HEK293 (cell line): ENCODE results near the gene ZSCAN20.
A peak's percentile ranks its signal among the peaks of the same experiment; 100 is the strongest.

Experiments used
- CTCF ChIA-PET: fragments of 350-600 bp; formaldehyde crosslinking; extraction: SDS; loops from one replicate; lab custom pipeline; 2021; ENCODE audit warnings: antibody characterized with exemption; lab: Yijun Ruan, JAX
- POLR2A ChIA-PET: fragments of 300-600 bp; formaldehyde crosslinking; extraction: SDS; loops from one replicate; lab custom pipeline; 2020; ENCODE audit warnings: antibody characterized with exemption, inconsistent platforms; lab: Yijun Ruan, JAX
- H3K27ac ChIP-seq: fragments of 200-500 bp; sonication (Bioruptor generic); 2 replicates; pipeline ENCODE4 v1.5.1; 2014; ENCODE audit warnings: low read depth, low read length, control low read depth, inconsistent platforms; ENCODE audit errors: extremely low read depth
- H3K36me3 ChIP-seq, 2 experiments: fragments of 200-500 bp in 1 of 2; sonication (Bioruptor generic) in 1 of 2; 1 replicate in 1 of 2; 2 replicates in 1 of 2; pipeline ENCODE4 v1.5.1; 2014 to 2017; ENCODE audit warnings: inconsistent platforms in 2 of 2, low read length in 2 of 2; ENCODE audit not compliant: control insufficient read depth in 2 of 2, insufficient read depth in 1 of 2
- H3K4me1 ChIP-seq: fragments of 200-500 bp; sonication (Bioruptor generic); 2 replicates; pipeline ENCODE4 v1.5.1; 2014; ENCODE audit warnings: mild to moderate bottlenecking, low read length, inconsistent platforms; ENCODE audit not compliant: control insufficient read depth, insufficient read depth
- H3K4me3 ChIP-seq: 2 replicates; pipeline ENCODE4 v1.5.1; 2011; ENCODE audit warnings: low read depth, mild to moderate bottlenecking, control low read depth, low read length, moderate library complexity
- H3K9me3 ChIP-seq: fragments of 200-500 bp; sonication (Bioruptor generic); 2 replicates; pipeline ENCODE4 v1.5.1; 2014; ENCODE audit warnings: low read depth, low read length, inconsistent platforms; ENCODE audit not compliant: control insufficient read depth, insufficient read depth
- CTCF ChIP-seq: fragments of 450-650 bp; formaldehyde crosslinking; IDR thresholded peaks from 2 replicates; pipeline ENCODE4 v1.5.1; 2016; ENCODE audit warnings: missing biosample characterization, missing genetic modification characterization
- GLIS1 ChIP-seq: fragments of 450-650 bp; formaldehyde crosslinking; IDR thresholded peaks from 2 replicates; pipeline ENCODE4 v1.5.1; 2016; ENCODE audit warnings: missing biosample characterization, missing genetic modification characterization
- HOXD13 ChIP-seq: sonication (generic); formaldehyde crosslinking; IDR thresholded peaks from 2 replicates; pipeline ENCODE4 v1.8.0; 2022; ENCODE audit warnings: missing genetic modification reagents, borderline replicate concordance
- ZBTB20 ChIP-seq: fragments of 450-650 bp; formaldehyde crosslinking; IDR thresholded peaks from 2 replicates; pipeline ENCODE4 v1.5.1; 2016; ENCODE audit warnings: missing biosample characterization, missing genetic modification characterization
- ZBTB21 ChIP-seq: fragments of 450-650 bp; formaldehyde crosslinking; IDR thresholded peaks from 2 replicates; pipeline ENCODE4 v1.5.1; 2017; ENCODE audit warnings: missing biosample characterization, missing genetic modification characterization
- ZBTB49 ChIP-seq: fragments of 450-650 bp; formaldehyde crosslinking; IDR thresholded peaks from 2 replicates; pipeline ENCODE4 v1.5.1; 2016; ENCODE audit warnings: missing biosample characterization, missing genetic modification characterization, low read depth
- ZBTB8A ChIP-seq: fragments of 450-650 bp; formaldehyde crosslinking; IDR thresholded peaks from 2 replicates; pipeline ENCODE4 v1.5.1; 2016; ENCODE audit warnings: missing biosample characterization, missing genetic modification characterization
- ZIC2 ChIP-seq: fragments of 450-650 bp; formaldehyde crosslinking; IDR thresholded peaks from 2 replicates; pipeline ENCODE4 v1.5.1; 2016; ENCODE audit warnings: missing biosample characterization, missing genetic modification characterization
- ZNF138 ChIP-seq: fragments of 450-650 bp; formaldehyde crosslinking; IDR thresholded peaks from 2 replicates; pipeline ENCODE4 v1.5.1; 2016; ENCODE audit warnings: missing biosample characterization, missing genetic modification characterization, borderline replicate concordance
- ZNF157 ChIP-seq: fragments of 450-650 bp; formaldehyde crosslinking; IDR thresholded peaks from 2 replicates; pipeline ENCODE4 v1.5.1; 2016; ENCODE audit warnings: missing biosample characterization, missing genetic modification characterization
- ZNF169 ChIP-seq: fragments of 450-650 bp; formaldehyde crosslinking; IDR thresholded peaks from 2 replicates; pipeline ENCODE4 v1.5.1; 2016; ENCODE audit warnings: missing biosample characterization, missing genetic modification characterization
- ZNF175 ChIP-seq: fragments of 450-650 bp; formaldehyde crosslinking; IDR thresholded peaks from 2 replicates; pipeline ENCODE4 v1.5.1; 2016; ENCODE audit warnings: missing biosample characterization, missing genetic modification characterization
- ZNF184 ChIP-seq: fragments of 450-650 bp; IDR thresholded peaks from 2 replicates; pipeline ENCODE4 v1.5.1; 2018; ENCODE audit warnings: missing biosample characterization, mild to moderate bottlenecking, missing genetic modification characterization
- ZNF2 ChIP-seq: fragments of 450-650 bp; formaldehyde crosslinking; IDR thresholded peaks from 2 replicates; pipeline ENCODE4 v1.5.1; 2016; ENCODE audit warnings: missing biosample characterization, missing genetic modification characterization
- ZNF248 ChIP-seq: fragments of 450-650 bp; formaldehyde crosslinking; IDR thresholded peaks from 2 replicates; pipeline ENCODE4 v1.5.1; 2017; ENCODE audit warnings: missing biosample characterization, missing genetic modification characterization
- ZNF280C ChIP-seq: fragments of 450-650 bp; formaldehyde crosslinking; IDR thresholded peaks from 2 replicates; pipeline ENCODE4 v1.5.1; 2016; ENCODE audit warnings: missing biosample characterization, missing genetic modification characterization
- ZNF391 ChIP-seq: fragments of 450-650 bp; formaldehyde crosslinking; IDR thresholded peaks from 2 replicates; pipeline ENCODE4 v1.5.1; 2016; ENCODE audit warnings: low read depth, missing biosample characterization, missing genetic modification characterization, borderline replicate concordance
- ZNF501 ChIP-seq: fragments of 450-650 bp; formaldehyde crosslinking; IDR thresholded peaks from 2 replicates; pipeline ENCODE4 v1.5.1; 2016; ENCODE audit warnings: missing biosample characterization, missing genetic modification characterization
- ZNF645 ChIP-seq: fragments of 450-650 bp; formaldehyde crosslinking; IDR thresholded peaks from 2 replicates; pipeline ENCODE4; 2016; ENCODE audit warnings: missing biosample characterization, missing genetic modification characterization
- ZNF707 ChIP-seq: fragments of 450-650 bp; formaldehyde crosslinking; IDR thresholded peaks from 2 replicates; pipeline ENCODE4 v1.5.1; 2016; ENCODE audit warnings: missing biosample characterization, missing genetic modification characterization
- ZNF747 ChIP-seq: fragments of 450-650 bp; formaldehyde crosslinking; IDR thresholded peaks from 2 replicates; pipeline ENCODE4 v1.5.1; 2016; ENCODE audit warnings: missing biosample characterization, missing genetic modification characterization
- ZNF776 ChIP-seq: fragments of 450-650 bp; formaldehyde crosslinking; IDR thresholded peaks from 2 replicates; pipeline ENCODE4 v1.5.0; 2017; ENCODE audit warnings: missing biosample characterization, missing genetic modification characterization, borderline replicate concordance
- ZNF785 ChIP-seq: fragments of 450-650 bp; formaldehyde crosslinking; IDR thresholded peaks from 2 replicates; pipeline ENCODE4 v1.5.1; 2016; ENCODE audit warnings: missing biosample characterization, missing genetic modification characterization

ZSCAN20 gene

GRCh38 chr1:33435096-33435820 is 37.2 kb upstream of the ZSCAN20 start (continued):
- peak; percentile 82 for TF ChIP-seq GLIS1 (tag by site-specific recombination)
- TF ChIP-seq ZIC2 (tag by site-specific recombination), result peak; percentile 48
- 0 out of 2 replicates have a peak, but pooled peaks have one; percentile 56 for TF ChIP-seq ZNF184
- TF ChIP-seq, all 188 proteins: peak for 9

- H3K27ac ChIP-seq, result no peak overlapping the region
- H3K9me3 ChIP-seq, result no peaks in the 10 kb centered on the region
- POLR2A ChIA-PET, result no interaction called here
- no peak overlapping the region for H3K4me3 ChIP-seq
- TF ChIP-seq HOXD13 (no peak), ZNF776 (tag by site-specific recombination) (no peak), ZNF175 (tag by site-specific recombination) (no peak), ZBTB20 (no peak), ZNF157 (no peak), ZBTB49 (no peak), ZNF707 (tag by site-specific recombination) (no peak), ZNF501 (tag by site-specific recombination) (no peak)
- TF ChIP-seq, all 188 proteins: peak for 0
- peaks cover 12% of the 10 kb centered on the region for H3K4me1 ChIP-seq
- no peaks in the 10 kb centered on the region for H3K36me3 ChIP-seq
- CTCF ChIA-PET, result interaction anchor here (0.9 to 1.0 kb wide), 3 partner anchors 19 to 197 kb away, joined by 3 to 5 read pairs (median 4); no protein-coding TSS in a partner anchor
These were observed 35.7 kb upstream of the ZSCAN20 start for GRCh38 chr1:33436557-33437285.

- ChIA-PET CTCF (interaction anchor here (1.4 kb wide), 1 partner anchor 33 kb away, joined by 6 read pairs; no protein-coding TSS in a partner anchor), POLR2A (no interaction called here)
- TF ChIP-seq ZNF391 (no peak), ZBTB21 (tag by site-specific recombination) (no peak), ZNF2 (tag by site-specific recombination) (no peak), CTCF (tag by site-specific recombination) (no peak), ZNF645 (no peak), ZNF501 (tag by site-specific recombination) (no peak), ZNF169 (tag by site-specific recombination) (no peak), ZNF776 (tag by site-specific recombination) (no peak), ZNF138 (tag by site-specific recombination) (no peak), ZNF785 (no peak), ZNF248 (tag by site-specific recombination) (no peak), ZNF747 (tag by site-specific recombination) (no peak), ZNF280C (tag by site-specific recombination) (no peak), ZBTB8A (tag by site-specific recombination) (no peak)
- Histone ChIP-seq H3K36me3 (no peaks in the 10 kb centered on the region), H3K4me1 (peaks cover 9% of the 10 kb centered on the region), H3K4me3 (no peak overlapping the region), H3K9me3 (no peaks in the 10 kb centered on the region), H3K27ac (no peak overlapping the region)
These were observed 33.9 kb upstream of the ZSCAN20 start for GRCh38 chr1:33438364-33439160.
